Measurements from ENCODE around the gene PDE8A. TPM values are rescaled to one million over a fixed set of nuclear protein-coding genes. Genes with fewer than 3 reads are reported as not detected.

The PDE8A gene
- total RNA-seq, 2 experiments from 2014 or later = 23.2 to 24.4 TPM

GRCh38 chr15:85008474-85009260, 27.0 kb downstream of the PDE8A start:
- peaks cover 24% of the 10 kb centered on the region for H3K4me1 Mint-ChIP-seq (ENCODE audit: low read depth)
- H3K27ac Mint-ChIP-seq = peak overlapping the region; percentile 1

GRCh38 chr15:85009435-85009834, 27.8 kb downstream of the PDE8A start:
- DNase-seq (no peak), ATAC-seq (no peak)
- H3K27me3 Mint-ChIP-seq = no peaks in the 10 kb centered on the region
- POLR2A ChIA-PET = no interaction called here
- no peak overlapping the region for H3K4me3 Mint-ChIP-seq
- CTCF ChIA-PET = interaction anchor here (1.3 kb wide), 1 partner anchor 9 kb away, joined by 6 read pairs; no protein-coding TSS in a partner anchor
- peaks cover 3% of the 10 kb centered on the region for H3K36me3 Mint-ChIP-seq (ENCODE audit: low read depth)
- H3K4me1 Mint-ChIP-seq (ENCODE audit: low read depth) = peaks cover 22% of the 10 kb centered on the region
- TF ChIP-seq CTCF (IDR thresholded peaks at IDR 0.05) = no peak
- no peak overlapping the region for H3K27ac Mint-ChIP-seq
- intact Hi-C loops (cut with micrococcal nuclease) = no loop called here
- H3K9me3 Mint-ChIP-seq = peaks cover 2% of the 10 kb centered on the region

More at GRCh38 chr15:85008474-85009260, 27.0 kb downstream of the PDE8A start:
- Mint-ChIP-seq H3K36me3 (ENCODE audit: low read depth) (peaks cover 3% of the 10 kb centered on the region), H3K4me3 (no peak overlapping the region), H3K27me3 (no peaks in the 10 kb centered on the region), H3K9me3 (peaks cover 2% of the 10 kb centered on the region)
- TF ChIP-seq CTCF (IDR thresholded peaks at IDR 0.05) = no peak
- intact Hi-C loops (cut with micrococcal nuclease) = no loop called here
- ChIA-PET POLR2A (no interaction called here), CTCF (interaction anchor here (0.8 to 1.3 kb wide), 2 partner anchors 8 to 25 kb away, joined by 3 to 6 read pairs; no protein-coding TSS in a partner anchor)
- DNase-seq = no peak
- no peak for ATAC-seq

- H3K4me1 Mint-ChIP-seq (ENCODE audit: low read depth) = peaks cover 22% of the 10 kb centered on the region
- no peak for TF ChIP-seq CTCF (IDR thresholded peaks at IDR 0.05)
- CTCF ChIA-PET = interaction anchor here (1.1 to 1.3 kb wide), 2 partner anchors 10 to 34 kb away, joined by 3 to 6 read pairs; no protein-coding TSS in a partner anchor
- intact Hi-C loops (cut with micrococcal nuclease) = no loop called here
- no peak overlapping the region for H3K4me3 Mint-ChIP-seq
- H3K9me3 Mint-ChIP-seq = peaks cover 2% of the 10 kb centered on the region
- H3K27me3 Mint-ChIP-seq = no peaks in the 10 kb centered on the region
- ATAC-seq = no peak
- no peak overlapping the region for H3K27ac Mint-ChIP-seq
- POLR2A ChIA-PET = no interaction called here
- H3K36me3 Mint-ChIP-seq (ENCODE audit: low read depth) = peaks cover 3% of the 10 kb centered on the region
- DNase-seq = no peak
Measured at GRCh38 chr15:85010071-85010385, 28.4 kb downstream of the PDE8A start.

- Mint-ChIP-seq H3K9me3 (peaks cover 2% of the 10 kb centered on the region), H3K27ac (no peak overlapping the region), H3K4me3 (no peak overlapping the region), H3K36me3 (ENCODE audit: low read depth) (peaks cover 3% of the 10 kb centered on the region), H3K4me1 (ENCODE audit: low read depth) (peaks cover 22% of the 10 kb centered on the region), H3K27me3 (no peaks in the 10 kb centered on the region)
- CTCF ChIA-PET = interaction anchor here (0.8 to 1.3 kb wide), 3 partner anchors 10 to 33 kb away, joined by 3 to 6 read pairs (median 3); no protein-coding TSS in a partner anchor
- intact Hi-C loops (cut with micrococcal nuclease) = no loop called here
- POLR2A ChIA-PET = interaction anchor here (0.6 kb wide), 1 partner anchor 22 kb away, joined by 3 read pairs; no protein-coding TSS in a partner anchor
- ATAC-seq = no peak
- TF ChIP-seq CTCF (IDR thresholded peaks at IDR 0.05) = no peak
- DNase-seq = no peak
Measured at GRCh38 chr15:85010386-85011159, 28.9 kb downstream of the PDE8A start.
